Esophagus squamous epithelium (tissue), 4 donors: Measurements from ENCODE around the gene WDR33.

Experiments
- POLR2A ChIP-seq, 4 donors: fragments of 450-650 bp; IDR thresholded peaks; one replicate each; pipeline ENCODE4 v1.6.1; 2017; ENCODE audit warnings: antibody characterized with exemption in 4 of 4, mild to moderate bottlenecking in 4 of 4, moderate library complexity in 3 of 4
- TF ChIP-seq, protein P1 (sequence below), 6 experiments: fragments of 450-650 bp in 4 of 6; fragments of 200-600 bp in 2 of 6; sonication (generic) in 2 of 6; IDR thresholded peaks; one replicate each; pipeline ENCODE4 v1.5.1; 2016 to 2019; ENCODE audit warnings: antibody characterized with exemption in 6 of 6, mild to moderate bottlenecking in 4 of 6, moderate library complexity in 4 of 6

DNA sequence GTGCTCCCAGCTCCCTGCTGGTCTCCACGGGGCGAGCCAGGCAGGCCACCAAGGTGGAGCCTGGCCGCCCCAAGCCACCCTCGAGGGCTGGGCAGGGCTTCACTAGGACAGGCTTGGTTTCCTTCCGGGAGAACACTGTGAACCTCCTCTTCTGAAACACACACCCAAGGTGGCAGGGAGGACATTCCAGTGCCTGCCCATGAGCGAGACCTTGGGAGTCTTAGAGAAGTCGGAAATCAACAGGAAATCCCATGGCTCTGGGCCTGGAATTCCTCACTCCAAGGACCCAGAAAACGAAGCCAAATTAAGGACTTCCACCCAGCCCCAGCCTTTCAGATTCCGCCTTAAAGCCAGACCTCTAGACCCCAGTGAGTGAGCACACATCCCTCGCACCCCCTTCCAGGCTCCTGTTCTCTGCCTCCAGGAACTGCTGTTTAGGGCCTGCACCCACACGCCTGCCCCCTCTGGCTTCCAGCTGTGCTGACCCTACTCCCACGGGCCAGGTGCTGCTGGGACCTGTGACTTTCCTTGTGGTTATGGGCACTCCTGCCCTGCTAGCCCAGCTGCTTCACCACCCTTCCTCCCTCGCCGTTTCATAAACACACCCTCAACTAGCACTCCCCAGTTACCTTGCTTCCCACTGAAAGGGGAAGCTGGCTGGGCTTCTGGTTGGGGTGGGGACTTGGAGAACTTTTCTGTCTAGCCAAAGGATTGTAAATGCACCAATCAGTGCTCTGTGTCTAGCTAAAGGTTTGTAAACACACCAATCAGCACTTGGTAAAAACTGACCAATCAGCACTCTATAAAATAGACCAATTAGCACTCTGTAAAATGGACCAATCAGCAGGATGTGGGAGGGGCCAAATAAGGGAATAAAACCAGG lies 151.3 kb downstream of the WDR33 start:
- TF ChIP-seq, protein P1, sequence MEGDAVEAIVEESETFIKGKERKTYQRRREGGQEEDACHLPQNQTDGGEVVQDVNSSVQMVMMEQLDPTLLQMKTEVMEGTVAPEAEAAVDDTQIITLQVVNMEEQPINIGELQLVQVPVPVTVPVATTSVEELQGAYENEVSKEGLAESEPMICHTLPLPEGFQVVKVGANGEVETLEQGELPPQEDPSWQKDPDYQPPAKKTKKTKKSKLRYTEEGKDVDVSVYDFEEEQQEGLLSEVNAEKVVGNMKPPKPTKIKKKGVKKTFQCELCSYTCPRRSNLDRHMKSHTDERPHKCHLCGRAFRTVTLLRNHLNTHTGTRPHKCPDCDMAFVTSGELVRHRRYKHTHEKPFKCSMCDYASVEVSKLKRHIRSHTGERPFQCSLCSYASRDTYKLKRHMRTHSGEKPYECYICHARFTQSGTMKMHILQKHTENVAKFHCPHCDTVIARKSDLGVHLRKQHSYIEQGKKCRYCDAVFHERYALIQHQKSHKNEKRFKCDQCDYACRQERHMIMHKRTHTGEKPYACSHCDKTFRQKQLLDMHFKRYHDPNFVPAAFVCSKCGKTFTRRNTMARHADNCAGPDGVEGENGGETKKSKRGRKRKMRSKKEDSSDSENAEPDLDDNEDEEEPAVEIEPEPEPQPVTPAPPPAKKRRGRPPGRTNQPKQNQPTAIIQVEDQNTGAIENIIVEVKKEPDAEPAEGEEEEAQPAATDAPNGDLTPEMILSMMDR (IDR thresholded peaks at IDR 0.05), result no peak
- no peak for TF ChIP-seq POLR2A (IDR thresholded peaks at IDR 0.05)
